Activated CD4-positive, alpha-beta T cell treated with anti-CD3 and anti-CD28 coated beads, Interleukin-2, Interleukin-4, amounts not matched to agents 100 ng/mL and 50 ng/mL, durations not matched to agents 16 hours and 8 hours (primary cell): ENCODE data around the gene OR14I1.
"Not testable (repeated sequence)": the region's sequence is repeated elsewhere in the genome, so short reads cannot be mapped to it uniquely, and the experiment has no call there.

Experiments
- DNase-seq: peaks from one replicate; pipeline ENCODE4 v3.0.0-alpha.2; 2020; ENCODE audit warnings: low spot score

The OR14I1 gene

GRCh38 chr1:248686815-248687214 lies 15.8 kb downstream of the OR14I1 start:
- no peak for DNase-seq

GRCh38 chr1:248681651-248682050 lies 20.9 kb downstream of the OR14I1 start:
- no peak for DNase-seq

GRCh38 chr1:248670003-248670402 lies 32.6 kb downstream of the OR14I1 start:
- no peak for DNase-seq

GRCh38 chr1:248663453-248664328 lies 38.9 kb downstream of the OR14I1 start:
- DNase-seq, result not testable (repeated sequence)

- not testable (repeated sequence) for DNase-seq
These were observed 45.8 kb downstream of the OR14I1 start for GRCh38 chr1:248656797-248657196.

- not testable (repeated sequence) for DNase-seq
These were observed 47.2 kb downstream of the OR14I1 start, which contains the start of gene OR2T27 for GRCh38 chr1:248655354-248655753. TSS of gene OR2T27 (minus strand) at chr1:248655528. CDS start at chr1:248650884, 4,644 bp downstream.
